Gastrocnemius medialis (tissue), 4 donors: ENCODE results near the gene NDUFC2.

Source experiments
- CTCF ChIP-seq, 5 experiments: fragments of 450-650 bp in 3 of 5; fragments of 200-600 bp in 2 of 5; sonication (generic) in 2 of 5; IDR thresholded peaks in 4 of 5; conservative IDR thresholded peaks in 1 of 5; 1 replicate in 4 of 5; 2 replicates in 1 of 5; pipeline ENCODE4 v1.5.1; 2016 to 2019; ENCODE audit warnings: antibody characterized with exemption in 5 of 5, mild to moderate bottlenecking in 3 of 5, moderate library complexity in 3 of 5
- POLR2A ChIP-seq, 2 donors: fragments of 450-650 bp; IDR thresholded peaks; one replicate each; pipeline ENCODE4 v1.6.1; 2017; ENCODE audit warnings: antibody characterized with exemption in 2 of 2, mild to moderate bottlenecking in 2 of 2, moderate library complexity in 2 of 2

GRCh38 chr11:78032090-78032489 is 47.6 kb downstream of the NDUFC2 start:
- TF ChIP-seq POLR2A (IDR thresholded peaks at IDR 0.05) = no peak
- TF ChIP-seq CTCF (IDR thresholded peaks at IDR 0.05 in 4 of 5, conservative IDR thresholded peaks at IDR 0.05 in 1 of 5) = no peak
